Panc1 (cell line): ENCODE data around the gene KIF2A.

ENCODE experiments used
- CTCF ChIP-seq: fragments of 450-650 bp; IDR thresholded peaks from 2 replicates; pipeline ENCODE4 v1.5.1; 2017; ENCODE audit warnings: mild to moderate bottlenecking
- POLR2AphosphoS5 ChIP-seq: IDR thresholded peaks from 2 replicates; pipeline ENCODE4 v1.6.1; 2012; ENCODE audit warnings: mild to moderate bottlenecking, low read depth, low read length, moderate library complexity
- REST ChIP-seq, 2 experiments: IDR thresholded peaks; 2 replicates each; pipeline ENCODE4 v1.6.1; 2011 to 2012; ENCODE audit warnings: low read depth in 2 of 2, control low read depth in 1 of 2, low read length in 1 of 2, mild to moderate bottlenecking in 1 of 2, moderate library complexity in 1 of 2; ENCODE audit not compliant: insufficient read depth in 1 of 2
- SIN3A ChIP-seq: IDR thresholded peaks from 2 replicates; pipeline ENCODE4 v1.6.1; 2012; ENCODE audit warnings: low read depth, mild to moderate bottlenecking, low read length, moderate library complexity, borderline replicate concordance; ENCODE audit not compliant: insufficient read depth
- TCF7L2 ChIP-seq: IDR thresholded peaks from 2 replicates; pipeline ENCODE4 v1.6.1; 2011; ENCODE audit warnings: mild to moderate bottlenecking, low read depth, low read length, inconsistent platforms

- TF ChIP-seq TCF7L2 (no peak), CTCF (no peak), POLR2AphosphoS5 (no peak), REST (IDR thresholded peaks at IDR 0.05; ENCODE audit: insufficient read depth in 1 of 2, low read depth in 2 of 2, low read length in 1 of 2) (no peak), SIN3A (no peak)
Measured at GRCh38 chr5:62257020-62257367, 49.0 kb upstream of the KIF2A start.
